Spinal cord (tissue), 10 donors: ENCODE measurements around the gene HYAL1. TPM values are rescaled to one million over a fixed set of nuclear protein-coding genes. Genes with fewer than 3 reads are reported as not detected.

Experiments
- DNase-seq, 6 donors: peaks; one replicate each; pipeline versions ENCODE4 v3.0.0 to v3.0.0-alpha.2; 2013 to 2015; ENCODE audit warnings: low spot score in 6 of 6, low read depth in 4 of 6
- H3K27ac ChIP-seq: one replicate; pipeline ENCODE4 v1.5.1; 2013; ENCODE audit warnings: low read depth, low read length, control low read depth
- H3K27me3 ChIP-seq: one replicate; pipeline ENCODE4 v1.6.1; 2013; ENCODE audit warnings: low read length; ENCODE audit not compliant: control insufficient read depth, insufficient read depth
- H3K36me3 ChIP-seq: one replicate; pipeline ENCODE4 v1.6.1; 2013; ENCODE audit warnings: low read length; ENCODE audit not compliant: control insufficient read depth, insufficient read depth
- H3K4me1 ChIP-seq: one replicate; pipeline ENCODE4 v1.6.1; 2013; ENCODE audit warnings: low read length; ENCODE audit not compliant: control insufficient read depth, insufficient read depth
- H3K4me3 ChIP-seq: one replicate; pipeline ENCODE4 v1.5.1; 2013; ENCODE audit warnings: low read depth, low read length, control low read depth
- H3K9me3 ChIP-seq: one replicate; pipeline ENCODE4 v1.6.1; 2013; ENCODE audit warnings: low read length; ENCODE audit not compliant: control insufficient read depth, insufficient read depth
- WGBS: methylation state at CpG from one replicate; pipeline ENCODE4 v1.1.5; 2013; ENCODE audit warnings: missing lambda C conversion rate; ENCODE audit not compliant: insufficient coverage; 5-methylcytosine and 5-hydroxymethylcytosine counted together
- polyA plus RNA-seq, 2 donors: library from polyadenylated mRNA; unstranded; fragments of 120-200 nt; gene quantifications; one replicate each; pipeline ENCODE4 v1.2.1, GENCODE V29; 2013; ENCODE audit not compliant: insufficient read length in 2 of 2
- total RNA-seq, 2 donors: library from RNA; depleted of rRNA in 1 of 2; stranded (reverse); fragments of 120-200 nt in 1 of 2; fragments of >200 nt in 1 of 2; gene quantifications; one replicate each; pipeline versions ENCODE4 v1.2.3 to v1.2.4, GENCODE V29; 2013 to 2014
- donor health status: healthy.

The HYAL1 gene
- total and polyA plus RNA-seq, 4 donors, result 0.69 to 4.1 (median 2.3) TPM

DNA sequence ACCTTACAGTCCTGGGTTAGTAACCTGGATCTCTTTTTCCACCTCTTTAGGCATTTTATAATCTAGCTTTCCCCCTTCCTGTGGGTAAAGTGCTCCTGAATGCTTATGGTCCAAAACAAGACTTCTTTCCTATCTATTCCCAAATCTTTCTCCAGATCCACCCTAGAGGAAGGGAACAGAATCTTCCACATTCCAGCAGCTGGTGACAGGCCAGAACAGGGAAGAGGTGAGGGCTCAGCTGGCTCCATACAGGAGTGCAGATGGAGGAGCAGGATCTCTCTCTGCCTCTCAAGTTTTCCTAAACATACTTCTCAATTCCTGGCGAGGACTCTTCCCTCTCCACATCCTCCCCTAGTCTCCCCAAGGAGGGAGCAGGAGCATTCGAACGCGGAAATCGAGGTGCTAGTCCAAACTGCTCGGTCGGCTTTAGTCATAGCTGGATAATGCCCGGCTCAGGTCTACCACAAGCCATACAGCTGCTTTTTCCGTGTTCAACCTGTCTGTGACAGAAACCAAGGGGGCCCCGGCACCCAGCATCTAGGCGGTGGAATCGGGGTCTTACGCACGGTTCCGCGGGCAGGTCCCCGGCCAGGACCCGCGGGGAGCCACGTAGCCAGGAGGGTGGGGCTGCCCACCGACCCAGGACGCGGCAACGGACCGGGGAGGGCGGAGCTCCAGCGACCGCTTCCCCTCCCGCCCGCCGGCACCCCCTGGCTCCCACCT lies 33.2 kb upstream of the HYAL1 start:
- Histone ChIP-seq H3K36me3 (peaks cover 21% of the 10 kb centered on the region), H3K27ac (peak overlapping the region; percentile 95), H3K4me3 (peak overlapping the region; percentile 85), H3K9me3 (no peaks in the 10 kb centered on the region), H3K27me3 (peaks cover 13% of the 10 kb centered on the region), H3K4me1 (peaks cover 51% of the 10 kb centered on the region)
- 0% methylated on average over 31 of the region's 31 CpGs for WGBS
- peak in 1 of 6 donors; percentile 34 for DNase-seq

DNA sequence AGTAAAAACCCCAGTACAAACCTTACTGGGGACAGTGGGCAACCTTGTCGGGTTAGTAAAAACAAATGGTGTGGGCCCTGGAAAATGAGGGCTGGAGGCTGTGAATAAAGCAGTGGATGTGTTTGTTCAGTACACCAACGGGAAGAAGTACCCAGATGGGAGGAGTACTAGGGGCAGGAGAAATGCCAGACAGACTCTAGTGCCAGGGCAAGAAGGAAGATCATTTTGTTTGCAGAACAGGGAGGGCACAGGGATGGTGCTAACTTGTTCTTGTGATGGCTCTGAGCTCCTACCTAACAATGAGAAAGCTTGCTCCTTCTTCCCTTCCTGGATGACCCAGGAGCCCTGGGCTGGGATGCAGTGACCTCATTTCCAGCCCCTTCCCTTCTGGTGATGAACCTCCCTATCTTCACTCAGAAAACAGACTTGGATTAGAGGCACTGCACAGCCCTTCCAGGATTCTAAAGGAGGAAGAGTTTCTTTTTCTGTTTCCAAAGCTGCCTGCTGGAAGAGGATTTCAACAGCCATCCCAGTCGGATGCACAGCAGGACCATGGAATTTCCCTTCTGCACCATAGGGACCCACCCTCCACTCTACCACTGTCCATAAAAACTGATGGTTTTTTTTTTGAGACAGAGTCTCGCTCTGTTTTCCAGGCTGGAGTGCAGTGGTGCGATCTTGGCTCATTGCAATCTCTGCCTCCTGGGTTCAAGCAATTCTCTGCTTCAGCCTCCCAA lies 31.1 kb upstream of the HYAL1 start:
- 79% methylated on average over 5 of the region's 5 CpGs for WGBS
- H3K4me1 ChIP-seq, result peaks cover 33% of the 10 kb centered on the region
- H3K36me3 ChIP-seq, result peaks cover 35% of the 10 kb centered on the region
- H3K4me3 ChIP-seq, result no peak overlapping the region
- no peak for DNase-seq
- H3K9me3 ChIP-seq, result no peaks in the 10 kb centered on the region
- peak overlapping the region; percentile 29 for H3K27ac ChIP-seq
- no peaks in the 10 kb centered on the region for H3K27me3 ChIP-seq

DNA sequence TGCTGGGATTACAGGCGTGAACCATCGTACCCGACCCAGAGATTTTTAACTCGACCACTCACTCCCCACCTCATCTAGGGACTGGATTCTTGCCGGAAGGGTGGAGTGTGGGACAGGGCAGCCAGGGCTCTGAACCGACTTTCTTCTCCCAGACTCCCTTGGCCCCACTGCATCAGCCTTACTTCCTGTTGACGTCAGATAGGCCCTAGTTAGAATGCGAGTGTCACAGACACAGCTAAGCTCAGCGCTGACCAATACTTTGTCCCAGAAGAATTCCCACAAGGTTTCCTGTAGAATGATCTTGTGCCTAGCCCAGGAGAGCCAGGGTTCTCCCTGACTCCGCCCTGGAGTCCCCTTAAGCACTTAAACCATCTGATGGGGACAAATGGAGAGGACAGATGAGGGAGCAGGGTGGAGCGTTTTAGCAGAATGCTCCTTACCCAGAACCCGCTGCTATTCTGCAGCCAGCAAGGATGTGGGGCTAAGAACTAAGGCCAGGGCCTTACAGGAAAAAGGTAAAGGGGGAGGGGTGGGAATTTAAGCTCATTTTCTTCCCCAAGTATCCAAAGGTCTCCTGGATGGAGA lies 30.5 kb upstream of the HYAL1 start:
- 84% methylated on average over 5 of the region's 12 CpGs for WGBS
- Histone ChIP-seq H3K9me3 (no peaks in the 10 kb centered on the region), H3K4me3 (no peak overlapping the region), H3K4me1 (peaks cover 32% of the 10 kb centered on the region), H3K27me3 (no peaks in the 10 kb centered on the region), H3K36me3 (peaks cover 40% of the 10 kb centered on the region), H3K27ac (peak overlapping the region; percentile 29)
- no peak for DNase-seq

DNA sequence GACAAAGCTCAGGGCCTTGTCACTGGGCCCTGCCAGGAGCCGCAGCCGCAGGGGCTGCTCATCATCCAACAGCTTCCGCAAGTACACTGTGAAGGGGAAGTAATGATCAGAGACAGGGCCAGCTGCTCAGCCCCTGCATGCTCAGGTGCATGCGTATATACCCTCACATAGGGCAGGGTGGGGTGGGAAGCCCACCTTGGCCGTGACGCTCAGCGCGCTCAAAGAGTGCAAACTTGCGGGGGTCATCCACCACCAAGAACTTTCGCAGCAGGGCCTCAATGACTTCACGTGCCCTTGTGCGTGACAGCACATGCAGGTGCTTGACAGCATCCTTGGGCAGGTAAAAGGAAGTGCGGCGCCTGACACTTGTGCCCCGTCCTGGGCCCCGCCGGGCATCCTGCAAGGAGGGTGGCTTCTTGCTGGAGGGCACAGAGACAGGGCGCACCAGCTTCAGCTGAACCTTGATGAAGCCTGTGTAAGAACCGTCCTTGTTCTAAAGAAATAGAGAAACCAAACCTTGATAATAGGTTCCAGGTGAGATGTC lies 28.1 kb upstream of the HYAL1 start:
- DNase-seq, result no peak
- Histone ChIP-seq H3K4me1 (peaks cover 33% of the 10 kb centered on the region), H3K27me3 (no peaks in the 10 kb centered on the region), H3K36me3 (peaks cover 43% of the 10 kb centered on the region), H3K9me3 (no peaks in the 10 kb centered on the region), H3K27ac (no peak overlapping the region), H3K4me3 (no peak overlapping the region)
- WGBS, result 99% methylated on average over 19 of the region's 19 CpGs

GRCh38 chr3:50330330-50330729 lies 27.0 kb upstream of the HYAL1 start:
- H3K27me3 ChIP-seq, result no peaks in the 10 kb centered on the region
- no peaks in the 10 kb centered on the region for H3K9me3 ChIP-seq
- no peak overlapping the region for H3K4me3 ChIP-seq
- no peak for DNase-seq
- H3K4me1 ChIP-seq, result peaks cover 22% of the 10 kb centered on the region
- 96% methylated on average over 10 of the region's 10 CpGs for WGBS
- H3K27ac ChIP-seq, result no peak overlapping the region
- peaks cover 54% of the 10 kb centered on the region for H3K36me3 ChIP-seq

GRCh38 chr3:50327943-50328691 lies 24.7 kb upstream of the HYAL1 start, which contains the start of gene TUSC2:
TSS of gene TUSC2 (minus strand) at chr3:50328223. CDS start at chr3:50328099, 124 bp downstream.
- Histone ChIP-seq H3K27ac (peak within 1 kb of the TSS; percentile 89), H3K4me3 (peak within 1 kb of the TSS; percentile 78), H3K9me3 (no peaks in the 10 kb centered on the region), H3K36me3 (peaks cover 68% of the 10 kb centered on the region), H3K27me3 (no peaks in the 10 kb centered on the region), H3K4me1 (peaks cover 36% of the 10 kb centered on the region)
- DNase-seq, result peak; percentile 91 to 99 (median 98)
- WGBS, result 2% methylated on average over 55 of the region's 55 CpGs

DNA sequence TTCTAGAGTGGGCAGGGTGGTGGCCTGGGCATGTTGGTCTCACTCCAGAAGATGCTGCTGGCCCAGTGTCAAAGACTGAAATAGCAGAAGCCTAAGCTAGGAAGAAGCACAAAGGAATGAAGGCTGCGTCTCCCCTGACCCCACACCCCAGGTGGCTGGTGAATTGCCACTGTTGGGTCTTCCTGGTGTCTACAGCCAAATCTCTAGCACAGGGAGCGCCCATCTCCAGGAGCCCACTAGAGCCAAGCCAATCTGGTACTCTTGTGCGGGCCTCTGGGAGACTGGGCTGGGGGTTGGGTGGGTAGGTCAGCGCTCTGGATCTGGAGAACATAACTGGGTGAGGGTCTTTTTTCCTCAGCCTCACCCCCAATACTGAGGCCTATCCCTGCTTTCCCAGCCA lies 23.8 kb upstream of the HYAL1 start:
- 92% methylated on average over 2 of the region's 4 CpGs for WGBS
- H3K4me3 ChIP-seq, result peak overlapping the region; percentile 78
- no peak overlapping the region for H3K27ac ChIP-seq
- H3K4me1 ChIP-seq, result peaks cover 46% of the 10 kb centered on the region
- DNase-seq, result no peak
- peaks cover 67% of the 10 kb centered on the region for H3K36me3 ChIP-seq
- H3K27me3 ChIP-seq, result no peaks in the 10 kb centered on the region
- H3K9me3 ChIP-seq, result no peaks in the 10 kb centered on the region

DNA sequence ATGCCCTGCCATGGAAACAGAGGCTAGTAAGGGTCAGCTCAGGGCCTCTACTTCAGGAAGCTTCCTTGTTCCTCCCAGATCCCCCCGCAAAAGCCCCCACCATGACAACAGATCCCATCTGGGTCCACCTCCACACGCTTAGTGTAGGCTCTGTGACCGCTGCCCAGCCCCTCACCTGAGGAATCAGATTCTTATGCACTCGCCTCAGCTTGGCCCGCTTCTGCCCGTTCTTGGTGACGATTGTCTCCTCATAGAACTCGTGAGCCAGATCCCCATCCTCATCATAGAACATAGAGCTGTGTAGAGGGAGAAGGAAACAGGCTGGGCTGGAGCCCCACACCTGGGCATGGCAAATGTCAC lies 22.8 kb upstream of the HYAL1 start:
- WGBS, result 100% methylated on average over 2 of the region's 8 CpGs
- Histone ChIP-seq H3K4me3 (no peak overlapping the region), H3K27ac (no peak overlapping the region), H3K4me1 (peaks cover 51% of the 10 kb centered on the region), H3K27me3 (no peaks in the 10 kb centered on the region), H3K36me3 (peaks cover 57% of the 10 kb centered on the region), H3K9me3 (no peaks in the 10 kb centered on the region)
- DNase-seq, result no peak

DNA sequence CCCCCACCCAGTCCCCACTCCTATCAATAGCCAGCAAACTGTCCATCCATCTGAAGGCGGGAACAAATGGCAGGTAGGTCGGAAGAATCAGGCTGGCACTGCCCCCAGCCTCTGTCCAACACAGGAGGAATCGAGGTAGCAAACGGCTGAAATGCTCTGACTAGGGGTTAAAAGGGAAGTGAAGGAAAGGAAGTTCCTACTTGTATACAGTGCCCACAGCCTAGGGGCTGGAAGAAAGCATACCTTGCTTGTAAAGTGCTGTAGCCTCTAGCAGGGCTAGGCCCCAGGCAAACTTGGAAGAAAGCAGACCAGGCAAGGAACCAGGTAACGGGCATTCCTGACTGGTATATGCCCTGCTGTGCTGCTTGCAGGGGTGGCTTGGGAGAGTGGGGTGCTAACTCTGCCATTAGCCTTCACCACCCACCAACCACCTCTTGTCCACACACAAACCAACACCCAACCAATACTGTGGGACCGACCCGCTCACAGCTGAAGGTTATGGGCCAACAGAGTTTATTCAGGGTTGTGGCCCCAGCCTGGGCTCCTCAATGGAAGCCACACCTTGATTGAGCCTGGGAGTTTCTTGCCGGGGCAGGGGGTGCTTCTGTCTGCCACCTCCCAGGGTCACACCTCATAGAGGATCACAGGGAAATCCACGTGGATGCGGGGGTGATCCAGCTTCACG lies 22.3 kb upstream of the HYAL1 start:
- Histone ChIP-seq H3K27me3 (no peaks in the 10 kb centered on the region), H3K4me1 (peaks cover 53% of the 10 kb centered on the region), H3K9me3 (no peaks in the 10 kb centered on the region), H3K27ac (no peak overlapping the region), H3K4me3 (no peak overlapping the region), H3K36me3 (peaks cover 52% of the 10 kb centered on the region)
- WGBS, result 92% methylated on average over 10 of the region's 11 CpGs
- no peak for DNase-seq
